NK-92 (cell line): ENCODE results near the gene MIX23.
A peak's percentile ranks its signal among the peaks of the same experiment; 100 is the strongest.
"Not testable (repeated sequence)": the region's sequence is repeated elsewhere in the genome, so short reads cannot be mapped to it uniquely, and the experiment has no call there.

Source experiments
- DNase-seq: peaks from one replicate; lab custom pipeline; 2025; ENCODE audit not compliant: unreplicated experiment; lab: John Stamatoyannopoulos, UW

Gene MIX23

GRCh38 chr3:122392868-122393844, 10.1 kb upstream of the MIX23 start:
- no peak for DNase-seq

GRCh38 chr3:122391681-122392446, 8.8 kb upstream of the MIX23 start:
- DNase-seq = no peak

GRCh38 chr3:122390665-122391064, 7.6 kb upstream of the MIX23 start:
- DNase-seq = no peak

GRCh38 chr3:122389892-122390291, 6.9 kb upstream of the MIX23 start:
- DNase-seq = no peak

GRCh38 chr3:122389197-122389596, 6.2 kb upstream of the MIX23 start:
- DNase-seq = no peak

- no peak for DNase-seq
Measured at GRCh38 chr3:122387709-122388108, 4.7 kb upstream of the MIX23 start.

GRCh38 chr3:122383771-122384697, 1.0 kb upstream of the MIX23 start, which contains the start of gene FAM162A:
Gene FAM162A, plus strand, starts transcription at chr3:122384182. Its CDS starts 84 bp downstream, at chr3:122384266.
- DNase-seq = peak; percentile 44

- no peak for DNase-seq
Measured at GRCh38 chr3:122377975-122378374, 5.1 kb downstream of the MIX23 start.

- no peak for DNase-seq
Measured at GRCh38 chr3:122374034-122374433, 9.0 kb downstream of the MIX23 start.

- no peak for DNase-seq
Measured at GRCh38 chr3:122366379-122366749, 16.7 kb downstream of the MIX23 start.

- not testable (repeated sequence) for DNase-seq
Measured at GRCh38 chr3:122365582-122366378, 17.3 kb downstream of the MIX23 start.

GRCh38 chr3:122365073-122365472, 18.0 kb downstream of the MIX23 start:
- DNase-seq = no peak

GRCh38 chr3:122364490-122364889, 18.5 kb downstream of the MIX23 start:
- no peak for DNase-seq

GRCh38 chr3:122362026-122362425, 21.0 kb downstream of the MIX23 start:
- DNase-seq = no peak

GRCh38 chr3:122358703-122359032, 24.4 kb downstream of the MIX23 start:
- DNase-seq = no peak

- no peak for DNase-seq
Measured at GRCh38 chr3:122357828-122358702, 25.0 kb downstream of the MIX23 start.

GRCh38 chr3:122356402-122356801, 26.6 kb downstream of the MIX23 start:
- no peak for DNase-seq

- no peak for DNase-seq
Measured at GRCh38 chr3:122355612-122356011, 27.4 kb downstream of the MIX23 start.

GRCh38 chr3:122353893-122354401, 29.1 kb downstream of the MIX23 start:
- no peak for DNase-seq
